Middle frontal gyrus (tissue), 1 donor: Measurements from ENCODE around the gene GNAL.

Experiments used
- DNase-seq: peaks from one replicate; pipeline ENCODE4 v3.0.0-alpha.2; 2015; ENCODE audit warnings: low spot score; ENCODE audit errors: extremely low spot score

GNAL gene

GRCh38 chr18:11808001-11808855, 119.2 kb downstream of the GNAL start:
- DNase-seq, result no peak

- no peak for DNase-seq
These were observed 120.8 kb downstream of the GNAL start for GRCh38 chr18:11809895-11810294.

GRCh38 chr18:11810379-11810778, 121.3 kb downstream of the GNAL start:
- DNase-seq, result no peak

GRCh38 chr18:11811009-11811408, 121.9 kb downstream of the GNAL start:
- no peak for DNase-seq

- DNase-seq, result no peak
These were observed 128.2 kb downstream of the GNAL start for GRCh38 chr18:11817229-11817628.

- no peak for DNase-seq
These were observed 129.6 kb downstream of the GNAL start for GRCh38 chr18:11818486-11819203.

- DNase-seq, result no peak
These were observed 130.9 kb downstream of the GNAL start for GRCh38 chr18:11819938-11820337.

GRCh38 chr18:11820697-11821096, 131.6 kb downstream of the GNAL start:
- DNase-seq, result no peak

- no peak for DNase-seq
These were observed 132.1 kb downstream of the GNAL start for GRCh38 chr18:11821208-11821607.

- no peak for DNase-seq
These were observed 132.7 kb downstream of the GNAL start for GRCh38 chr18:11821643-11822237.

- DNase-seq, result no peak
These were observed 134.5 kb downstream of the GNAL start for GRCh38 chr18:11823545-11823944.

- DNase-seq, result no peak
These were observed 137.8 kb downstream of the GNAL start for GRCh38 chr18:11826836-11827235.

- DNase-seq, result no peak
These were observed 139.8 kb downstream of the GNAL start for GRCh38 chr18:11828786-11829432.

GRCh38 chr18:11830585-11830984, 141.5 kb downstream of the GNAL start:
- no peak for DNase-seq

GRCh38 chr18:11831921-11832320, 142.9 kb downstream of the GNAL start:
- DNase-seq, result no peak

GRCh38 chr18:11834772-11835171, 145.7 kb downstream of the GNAL start:
- DNase-seq, result no peak

- DNase-seq, result no peak
These were observed 150.5 kb downstream of the GNAL start for GRCh38 chr18:11839556-11839955.

- no peak for DNase-seq
These were observed 151.4 kb downstream of the GNAL start for GRCh38 chr18:11840493-11840892.

GRCh38 chr18:11842562-11842961, 153.5 kb downstream of the GNAL start:
- no peak for DNase-seq

GRCh38 chr18:11844436-11844835, 155.4 kb downstream of the GNAL start:
- no peak for DNase-seq

GRCh38 chr18:11845654-11846053, 156.6 kb downstream of the GNAL start:
- DNase-seq, result no peak

- DNase-seq, result no peak
These were observed 158.7 kb downstream of the GNAL start for GRCh38 chr18:11847811-11848210.
